ENCODE data around the gene LAMA4.

DNA sequence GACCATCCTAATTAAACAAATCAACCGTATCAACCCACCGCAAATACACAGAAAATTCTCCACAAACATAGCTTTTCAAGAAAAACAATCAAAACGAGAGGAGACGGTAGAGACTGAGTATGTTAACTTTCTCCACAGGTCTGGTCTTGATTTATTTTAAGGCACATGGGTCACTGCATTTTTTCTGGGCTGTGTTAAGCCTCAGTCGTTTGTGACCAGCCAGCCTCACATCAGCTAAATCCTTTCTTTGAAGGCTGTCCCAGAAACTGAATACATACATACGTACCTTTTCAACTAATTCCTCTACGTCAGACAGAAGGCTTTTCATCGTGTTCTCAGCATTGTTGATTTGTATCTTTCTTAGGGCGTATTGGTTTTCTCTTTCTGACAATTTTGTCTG, 69.4 kb downstream of the LAMA4 start:
- TF ChIP-seq, protein P1, sequence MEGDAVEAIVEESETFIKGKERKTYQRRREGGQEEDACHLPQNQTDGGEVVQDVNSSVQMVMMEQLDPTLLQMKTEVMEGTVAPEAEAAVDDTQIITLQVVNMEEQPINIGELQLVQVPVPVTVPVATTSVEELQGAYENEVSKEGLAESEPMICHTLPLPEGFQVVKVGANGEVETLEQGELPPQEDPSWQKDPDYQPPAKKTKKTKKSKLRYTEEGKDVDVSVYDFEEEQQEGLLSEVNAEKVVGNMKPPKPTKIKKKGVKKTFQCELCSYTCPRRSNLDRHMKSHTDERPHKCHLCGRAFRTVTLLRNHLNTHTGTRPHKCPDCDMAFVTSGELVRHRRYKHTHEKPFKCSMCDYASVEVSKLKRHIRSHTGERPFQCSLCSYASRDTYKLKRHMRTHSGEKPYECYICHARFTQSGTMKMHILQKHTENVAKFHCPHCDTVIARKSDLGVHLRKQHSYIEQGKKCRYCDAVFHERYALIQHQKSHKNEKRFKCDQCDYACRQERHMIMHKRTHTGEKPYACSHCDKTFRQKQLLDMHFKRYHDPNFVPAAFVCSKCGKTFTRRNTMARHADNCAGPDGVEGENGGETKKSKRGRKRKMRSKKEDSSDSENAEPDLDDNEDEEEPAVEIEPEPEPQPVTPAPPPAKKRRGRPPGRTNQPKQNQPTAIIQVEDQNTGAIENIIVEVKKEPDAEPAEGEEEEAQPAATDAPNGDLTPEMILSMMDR (IDR thresholded peaks at IDR 0.05; ENCODE audit: insufficient read depth, low read length, poor library complexity, severe bottlenecking) = no peak
- TF ChIP-seq EZH2phosphoT487 (conservative IDR thresholded peaks at IDR 0.05; ENCODE audit: low read length) = no peak
